ENCODE data around the gene ZNRF3. TPM values are rescaled to one million over a fixed set of nuclear protein-coding genes. Genes with fewer than 3 reads are reported as not detected.

ZNRF3 gene
- total RNA-seq, 2 donors from 2014 or later = 7.9 to 11.5 TPM

- Histone ChIP-seq H3K36me3 (no peaks in the 10 kb centered on the region), H3K27ac (no peak overlapping the region), H3K27me3 (no peaks in the 10 kb centered on the region), H3K4me1 (peaks cover 0 to 36% of the 10 kb centered on the region in 2 donors), H3K9me3 (no peaks in the 10 kb centered on the region), H3K4me3 (no peak overlapping the region)
- TF ChIP-seq, protein P1, sequence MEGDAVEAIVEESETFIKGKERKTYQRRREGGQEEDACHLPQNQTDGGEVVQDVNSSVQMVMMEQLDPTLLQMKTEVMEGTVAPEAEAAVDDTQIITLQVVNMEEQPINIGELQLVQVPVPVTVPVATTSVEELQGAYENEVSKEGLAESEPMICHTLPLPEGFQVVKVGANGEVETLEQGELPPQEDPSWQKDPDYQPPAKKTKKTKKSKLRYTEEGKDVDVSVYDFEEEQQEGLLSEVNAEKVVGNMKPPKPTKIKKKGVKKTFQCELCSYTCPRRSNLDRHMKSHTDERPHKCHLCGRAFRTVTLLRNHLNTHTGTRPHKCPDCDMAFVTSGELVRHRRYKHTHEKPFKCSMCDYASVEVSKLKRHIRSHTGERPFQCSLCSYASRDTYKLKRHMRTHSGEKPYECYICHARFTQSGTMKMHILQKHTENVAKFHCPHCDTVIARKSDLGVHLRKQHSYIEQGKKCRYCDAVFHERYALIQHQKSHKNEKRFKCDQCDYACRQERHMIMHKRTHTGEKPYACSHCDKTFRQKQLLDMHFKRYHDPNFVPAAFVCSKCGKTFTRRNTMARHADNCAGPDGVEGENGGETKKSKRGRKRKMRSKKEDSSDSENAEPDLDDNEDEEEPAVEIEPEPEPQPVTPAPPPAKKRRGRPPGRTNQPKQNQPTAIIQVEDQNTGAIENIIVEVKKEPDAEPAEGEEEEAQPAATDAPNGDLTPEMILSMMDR (IDR thresholded peaks at IDR 0.05) = no peak
- no peak for DNase-seq (ENCODE audit: low spot score)
Measured at GRCh38 chr22:28900379-28900925, 17.1 kb downstream of the ZNRF3 start.

- no peak overlapping the region for H3K27ac ChIP-seq
- H3K27me3 ChIP-seq = no peaks in the 10 kb centered on the region
- no peaks in the 10 kb centered on the region for H3K9me3 ChIP-seq
- peaks cover 0 to 52% of the 10 kb centered on the region in 2 donors for H3K4me1 ChIP-seq
- no peaks in the 10 kb centered on the region for H3K36me3 ChIP-seq
- H3K4me3 ChIP-seq = no peak overlapping the region
- DNase-seq (ENCODE audit: low spot score) = no peak
- TF ChIP-seq, protein P1 (IDR thresholded peaks at IDR 0.05) = no peak
Measured at GRCh38 chr22:28902490-28902889, 19.1 kb downstream of the ZNRF3 start.

- DNase-seq (ENCODE audit: low spot score) = peak; percentile 66
- Histone ChIP-seq H3K9me3 (no peaks in the 10 kb centered on the region), H3K4me3 (no peak overlapping the region), H3K27me3 (no peaks in the 10 kb centered on the region), H3K36me3 (no peaks in the 10 kb centered on the region), H3K27ac (peak overlapping the region; percentile 65 to 72), H3K4me1 (peaks cover 0 to 58% of the 10 kb centered on the region in 2 donors)
- TF ChIP-seq, protein P1 (IDR thresholded peaks at IDR 0.05) = no peak
Measured at GRCh38 chr22:28903080-28903479, 19.7 kb downstream of the ZNRF3 start.

DNA sequence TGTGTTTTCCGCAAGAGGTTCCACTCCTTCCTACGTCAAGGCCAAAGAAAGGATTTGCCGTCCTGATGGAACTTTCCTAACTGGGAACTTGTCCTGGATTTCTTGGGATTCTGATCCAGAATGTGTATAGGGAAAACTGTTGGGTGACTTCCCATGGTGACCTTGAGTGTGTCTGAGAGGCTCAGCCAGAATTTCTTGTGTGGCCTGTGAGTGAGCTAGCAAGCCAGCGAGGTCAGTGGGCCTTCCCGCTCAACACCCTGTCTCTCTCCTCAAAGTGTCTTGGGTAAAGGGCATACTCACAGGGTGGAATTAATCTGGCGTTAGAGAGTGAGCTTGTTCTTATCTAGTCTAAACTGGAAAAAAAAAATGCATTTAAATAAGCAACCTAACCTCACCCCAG lies 20.4 kb downstream of the ZNRF3 start:
- no peak for DNase-seq (ENCODE audit: low spot score)
- no peaks in the 10 kb centered on the region for H3K27me3 ChIP-seq
- TF ChIP-seq, protein P1 (IDR thresholded peaks at IDR 0.05) = no peak
- H3K4me3 ChIP-seq = no peak overlapping the region
- peaks cover 0 to 61% of the 10 kb centered on the region in 2 donors for H3K4me1 ChIP-seq
- H3K36me3 ChIP-seq = no peaks in the 10 kb centered on the region
- H3K9me3 ChIP-seq = no peaks in the 10 kb centered on the region
- peak overlapping the region; percentile 65 to 72 for H3K27ac ChIP-seq

GRCh38 chr22:28904211-28904896 lies 21.0 kb downstream of the ZNRF3 start:
- no peaks in the 10 kb centered on the region for H3K9me3 ChIP-seq
- TF ChIP-seq, protein P1 (IDR thresholded peaks at IDR 0.05) = no peak
- peaks cover 0 to 61% of the 10 kb centered on the region in 2 donors for H3K4me1 ChIP-seq
- no peaks in the 10 kb centered on the region for H3K27me3 ChIP-seq
- peak overlapping the region; percentile 65 to 72 for H3K27ac ChIP-seq
- H3K36me3 ChIP-seq = no peaks in the 10 kb centered on the region
- DNase-seq (ENCODE audit: low spot score) = no peak
- no peak overlapping the region for H3K4me3 ChIP-seq

Measured in right atrium auricular region (tissue), 2 donors.